COLO668 (cell line): Measurements from ENCODE around the gene STMN3.
"Not testable (repeated sequence)": the region's sequence is repeated elsewhere in the genome, so short reads cannot be mapped to it uniquely, and the experiment has no call there.

ENCODE experiments used
- DNase-seq: peaks from one replicate; lab custom pipeline; 2025; ENCODE audit not compliant: unreplicated experiment; lab: John Stamatoyannopoulos, UW

Gene STMN3

DNA sequence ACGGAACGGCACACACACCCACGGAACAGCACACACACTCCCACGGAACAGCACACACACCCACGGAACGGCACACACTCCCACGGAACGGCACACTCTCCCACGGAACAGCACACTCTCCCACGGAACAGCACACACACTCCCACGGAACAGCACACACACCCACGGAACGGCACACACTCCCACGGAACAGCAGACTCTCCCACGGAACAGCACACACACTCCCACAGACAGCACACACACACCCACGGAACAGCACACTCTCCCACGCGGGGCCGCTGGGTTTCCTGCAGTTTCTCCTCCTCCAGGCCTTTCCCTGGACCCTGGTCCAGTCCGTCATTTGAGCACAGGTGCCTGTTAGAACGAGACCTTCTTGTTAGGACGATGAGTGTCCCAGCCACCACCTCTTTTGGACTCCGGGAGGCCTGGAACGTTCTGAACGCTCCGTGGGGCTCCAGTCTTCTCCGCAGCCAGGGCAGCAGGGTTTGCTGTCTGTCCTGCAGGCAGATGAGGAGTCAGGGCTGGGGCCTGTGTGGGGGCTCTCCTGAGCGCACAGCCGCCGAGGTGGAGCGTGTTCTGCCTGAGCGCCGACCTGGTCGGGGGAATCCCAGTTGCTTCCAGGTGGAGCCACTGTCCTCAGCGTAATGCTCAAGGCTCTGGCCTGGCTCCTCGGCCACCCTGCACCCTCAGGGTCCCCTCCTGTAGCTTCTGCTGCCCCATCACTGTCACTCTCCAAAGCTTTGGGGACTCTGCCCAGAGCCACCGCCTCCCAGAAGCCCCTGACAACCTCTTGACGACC is 25.6 kb upstream of the STMN3 start:
- no peak for DNase-seq

DNA sequence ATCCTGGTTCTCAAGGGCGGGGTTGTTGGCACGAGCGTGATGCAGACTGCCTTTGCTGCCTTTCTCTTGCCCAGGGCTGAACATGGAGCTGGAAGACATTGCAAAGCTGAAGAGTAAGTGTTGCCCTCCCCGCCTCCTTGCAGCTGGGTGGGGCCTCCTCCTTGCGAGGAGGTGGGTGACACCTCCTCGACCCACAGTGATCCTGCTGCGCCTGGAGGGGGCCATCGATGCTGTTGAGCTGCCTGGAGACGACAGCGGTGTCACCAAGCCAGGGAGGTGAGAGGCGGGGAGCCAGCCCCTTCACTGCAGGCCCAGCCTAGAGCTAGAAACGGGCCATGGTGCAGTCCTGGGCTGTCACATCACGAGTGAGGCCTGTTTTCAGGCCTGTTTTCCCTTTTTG is 24.8 kb upstream of the STMN3 start:
- DNase-seq, result no peak

DNA sequence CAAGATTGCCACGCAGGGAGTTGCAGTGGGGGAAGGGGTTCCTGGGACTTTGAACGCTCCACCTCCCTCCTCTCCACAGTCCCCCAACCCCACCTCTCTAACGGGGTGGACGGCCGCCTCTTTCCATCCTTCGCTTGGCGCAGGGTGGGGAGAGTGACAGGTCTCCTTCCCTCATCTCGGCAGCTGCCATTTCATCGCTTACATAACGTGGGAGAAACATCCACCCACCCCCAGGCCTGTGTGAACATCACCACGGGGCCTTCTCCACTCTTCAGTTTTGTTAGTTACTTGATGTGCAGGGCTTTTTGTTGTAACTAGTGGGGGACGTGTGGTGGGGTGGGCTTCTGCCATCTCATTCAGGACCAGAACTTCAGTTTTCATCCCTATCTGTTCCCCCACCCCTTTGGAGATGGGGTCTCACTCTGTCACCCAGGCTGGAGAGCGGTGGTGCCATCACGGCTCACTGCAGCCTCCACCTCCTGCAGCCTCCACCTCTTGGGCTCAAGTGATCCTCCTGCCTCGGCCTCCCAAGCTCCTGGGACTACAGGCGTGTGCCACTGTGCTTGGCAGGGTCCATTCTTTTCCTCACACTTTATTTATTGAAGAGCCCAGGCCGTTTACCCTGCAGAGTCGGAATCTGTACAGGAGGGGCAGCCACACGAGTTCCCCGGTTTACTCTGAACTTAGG is 22.6 kb upstream of the STMN3 start:
- no peak for DNase-seq

DNA sequence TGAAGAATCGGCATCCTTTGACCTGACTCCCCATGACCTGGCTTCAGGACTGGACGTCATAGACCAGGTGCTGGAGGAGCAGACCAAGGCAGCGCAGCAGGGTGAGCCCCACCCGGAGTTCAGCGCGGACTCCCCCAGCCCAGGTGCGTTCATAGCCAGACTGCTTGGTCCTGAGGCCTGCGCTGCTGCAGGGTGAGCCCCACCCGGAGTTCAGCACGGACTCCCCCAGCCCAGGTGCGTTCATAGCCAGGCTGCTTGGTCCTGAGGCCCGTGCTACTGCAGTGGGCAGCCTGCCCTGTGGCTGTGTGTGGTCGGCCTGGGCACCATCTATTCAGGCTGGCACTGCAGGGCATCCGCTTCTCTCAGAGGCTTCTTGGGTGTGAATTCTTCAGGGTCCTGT is 20.7 kb upstream of the STMN3 start:
- no peak for DNase-seq

DNA sequence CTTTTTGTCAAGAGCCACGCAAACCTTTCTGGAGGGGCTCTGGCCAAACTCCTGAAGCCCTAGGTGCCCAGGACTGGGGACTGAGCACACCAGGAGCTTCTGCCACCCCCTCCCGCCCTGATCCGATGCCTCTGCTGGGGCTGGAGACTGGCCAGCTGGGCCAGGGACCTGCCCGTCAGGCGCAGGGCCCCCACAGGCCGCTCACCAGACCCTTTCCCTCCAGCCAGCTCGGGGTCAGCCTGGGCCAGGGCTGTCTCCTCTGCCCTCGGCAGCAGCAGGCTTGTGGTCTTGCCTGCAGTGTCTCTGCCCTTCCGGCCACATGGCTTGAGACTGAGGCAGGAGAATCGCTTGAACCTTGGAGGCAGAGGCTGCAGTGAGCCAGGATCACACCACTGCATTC is 19.4 kb upstream of the STMN3 start:
- no peak for DNase-seq

DNA sequence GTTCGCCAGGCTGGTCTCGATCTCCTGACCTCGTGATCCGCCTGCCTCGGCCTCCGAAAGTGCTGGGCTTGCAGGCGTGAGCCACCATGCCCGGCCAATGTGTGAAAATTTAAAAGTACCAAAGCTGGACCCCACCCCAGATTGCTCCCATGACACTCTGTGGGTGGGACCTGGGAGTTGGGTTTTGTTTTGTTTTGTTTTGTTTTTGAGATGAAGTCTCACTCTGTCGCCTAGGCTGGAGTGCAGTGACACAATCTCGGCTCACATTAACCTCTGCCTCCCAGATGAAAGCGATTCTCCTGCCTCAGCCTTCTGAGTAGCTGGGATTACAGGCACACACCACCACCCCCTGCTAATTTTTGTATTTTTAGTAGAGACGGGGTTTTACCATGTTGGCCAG is 18.5 kb upstream of the STMN3 start:
- not testable (repeated sequence) for DNase-seq

DNA sequence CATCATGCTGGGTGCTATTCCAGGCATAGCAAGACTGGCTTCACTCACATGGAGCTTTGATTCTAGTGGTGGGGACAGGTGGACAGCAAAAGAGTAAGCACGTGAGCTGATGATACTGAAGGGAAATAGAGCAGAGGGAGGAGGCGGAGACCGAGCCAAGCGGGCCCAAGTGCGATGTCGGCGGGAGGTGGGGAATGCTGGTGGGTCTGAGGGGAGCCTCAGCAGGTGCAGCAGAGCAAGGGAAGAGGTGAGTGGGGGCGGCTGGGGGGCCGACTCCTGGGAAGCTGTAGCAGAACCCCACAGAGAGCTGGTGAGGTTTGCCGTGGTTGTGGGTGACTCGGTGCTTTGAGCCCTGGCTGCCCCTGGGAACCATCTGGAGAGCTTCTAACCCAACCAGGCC is 15.1 kb upstream of the STMN3 start:
- no peak for DNase-seq

DNA sequence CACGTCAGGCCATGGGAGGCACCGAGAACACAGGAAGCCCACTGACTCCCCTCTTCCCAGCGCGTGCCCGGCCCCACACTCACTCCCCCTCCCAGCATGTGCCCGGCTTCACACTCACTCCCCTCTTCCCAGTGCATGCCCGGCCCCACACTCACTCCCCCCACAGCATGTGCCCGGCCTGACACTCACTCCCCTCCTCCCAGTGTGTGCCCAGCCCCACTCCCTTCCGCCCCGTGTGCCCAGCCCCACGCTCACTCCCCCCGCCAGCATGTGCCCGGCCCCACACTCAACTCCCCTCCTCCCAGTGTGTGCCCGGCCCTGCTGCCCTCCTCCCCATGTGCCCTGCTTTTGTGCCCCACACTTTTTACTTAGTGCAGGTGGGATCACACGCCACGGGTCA is 14.6 kb upstream of the STMN3 start:
- no peak for DNase-seq

DNA sequence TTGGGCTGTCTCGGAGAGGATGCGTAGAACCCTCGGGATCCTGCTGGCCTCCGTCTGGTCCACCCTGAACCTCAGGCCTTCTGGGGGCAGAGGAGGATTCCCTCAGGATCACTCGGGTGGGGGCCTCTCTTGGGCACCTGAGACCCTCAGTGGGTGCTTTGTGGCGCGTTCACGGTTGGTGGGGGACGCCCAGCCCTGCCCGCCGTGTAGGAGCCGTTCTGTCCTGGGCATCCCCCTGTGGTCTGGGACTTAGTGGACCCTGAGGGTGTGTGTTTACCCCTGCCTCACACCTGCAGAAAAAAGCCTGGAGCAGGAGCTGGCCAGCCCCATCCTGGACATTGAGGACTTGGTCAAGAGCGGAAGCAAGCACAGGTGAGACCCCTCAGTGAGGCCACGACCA is 12.5 kb upstream of the STMN3 start:
- DNase-seq, result no peak

DNA sequence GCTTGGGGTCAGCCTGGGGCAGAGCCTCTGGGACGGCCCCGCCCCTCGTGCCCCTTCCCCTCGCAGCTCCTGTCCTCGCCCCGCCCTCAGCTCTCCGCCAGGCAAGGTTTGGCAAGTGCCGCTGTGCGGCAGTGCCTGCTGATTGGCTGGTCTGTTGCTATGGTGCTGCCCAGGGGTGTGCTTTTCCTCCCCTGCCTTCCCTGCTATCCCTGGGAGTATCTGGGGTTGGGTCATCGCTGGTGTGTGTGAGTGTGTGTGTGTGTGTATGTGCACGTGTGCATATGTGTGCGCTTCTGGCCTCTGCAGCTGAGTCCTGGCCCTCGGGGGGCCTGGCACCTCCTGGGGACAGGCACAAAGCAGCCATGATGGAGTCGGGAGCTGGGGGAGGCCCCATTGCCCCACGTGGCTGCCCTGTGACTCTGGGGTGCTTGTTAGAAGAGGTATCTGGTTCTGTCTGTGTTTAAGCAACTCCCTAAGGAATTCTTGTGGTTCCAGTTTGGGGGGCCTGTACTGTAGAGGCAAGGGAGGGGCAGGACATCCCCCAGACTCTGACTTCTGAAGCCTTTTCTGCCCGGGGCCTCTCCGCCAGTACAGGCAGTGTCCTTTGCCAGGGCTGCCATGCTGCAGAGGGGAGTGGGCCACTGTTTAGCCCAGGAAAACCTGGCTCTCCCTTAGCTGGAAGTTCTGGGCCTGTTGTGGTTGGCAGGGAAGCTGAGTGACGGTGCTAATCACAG is 11.8 kb upstream of the STMN3 start:
- DNase-seq, result no peak

DNA sequence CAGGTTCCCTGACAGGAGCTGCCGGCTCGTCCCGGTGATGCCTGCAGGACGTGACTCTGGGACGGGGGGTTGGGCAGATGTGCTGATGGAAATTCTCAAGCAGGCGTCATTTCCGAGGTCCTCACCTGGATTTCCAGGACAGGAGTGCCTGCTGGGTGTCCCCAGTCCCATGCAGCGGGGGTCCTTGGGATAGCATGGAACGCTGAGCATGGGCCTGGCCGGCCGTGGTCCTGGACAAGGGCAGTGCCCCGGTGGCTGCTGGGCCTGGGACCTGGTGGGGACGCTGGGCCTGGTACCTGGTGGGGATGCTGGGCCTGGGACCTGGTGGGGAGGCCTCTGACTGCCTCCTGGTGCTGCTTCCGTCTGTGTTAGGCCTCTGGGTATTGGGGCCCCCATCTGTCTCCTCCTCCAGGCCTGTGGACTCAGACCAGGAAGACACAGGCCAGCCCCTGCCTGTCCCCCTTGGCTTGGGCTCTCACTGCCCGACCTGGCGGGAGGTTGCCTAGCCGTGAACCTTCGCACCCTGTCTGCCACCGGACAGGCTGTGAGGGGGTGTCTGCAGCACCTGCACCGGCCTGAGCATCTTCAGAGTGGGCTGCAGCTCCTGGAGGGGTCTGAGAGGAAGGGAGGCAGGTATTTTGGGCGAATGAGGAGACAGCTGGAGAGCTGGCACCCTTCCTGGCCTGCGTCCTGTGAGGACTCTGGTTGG is 11.1 kb upstream of the STMN3 start:
- no peak for DNase-seq

DNA sequence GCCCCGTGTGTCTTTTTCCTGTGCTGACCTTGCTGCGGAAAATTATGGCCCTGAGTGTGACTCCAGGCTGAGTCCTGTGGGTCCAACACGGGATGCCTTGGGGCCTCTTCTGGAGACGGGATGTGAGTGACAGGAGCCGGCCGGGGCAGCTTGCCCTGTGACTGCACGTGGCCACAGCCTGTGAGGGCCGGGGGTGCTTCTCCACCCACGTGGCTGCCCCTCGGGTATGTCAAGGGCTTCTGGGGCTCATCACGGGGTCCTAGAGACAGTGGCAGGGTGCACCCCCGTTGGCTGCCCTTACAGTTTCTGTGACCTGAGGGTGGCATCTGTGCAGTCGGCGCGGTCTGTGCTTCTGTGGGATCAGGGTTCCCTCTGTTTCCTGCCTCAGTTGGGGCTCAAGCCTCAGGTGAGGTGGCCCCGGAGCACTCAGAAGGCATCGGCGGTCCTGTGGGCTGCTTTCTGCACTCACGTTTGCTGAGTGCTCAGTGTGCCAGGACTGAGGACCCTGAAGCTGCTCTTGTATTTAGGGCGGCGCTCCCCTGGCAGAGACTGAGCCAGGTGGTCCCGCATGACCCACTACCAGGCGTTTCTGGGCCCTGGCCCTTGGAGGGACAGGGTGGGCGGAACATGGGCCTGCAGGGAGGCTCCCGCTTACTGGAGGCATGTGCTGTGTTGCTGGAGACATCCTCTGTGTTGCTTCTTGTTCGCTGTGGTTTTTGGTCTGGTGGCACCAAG is 10.3 kb upstream of the STMN3 start:
- DNase-seq, result no peak

DNA sequence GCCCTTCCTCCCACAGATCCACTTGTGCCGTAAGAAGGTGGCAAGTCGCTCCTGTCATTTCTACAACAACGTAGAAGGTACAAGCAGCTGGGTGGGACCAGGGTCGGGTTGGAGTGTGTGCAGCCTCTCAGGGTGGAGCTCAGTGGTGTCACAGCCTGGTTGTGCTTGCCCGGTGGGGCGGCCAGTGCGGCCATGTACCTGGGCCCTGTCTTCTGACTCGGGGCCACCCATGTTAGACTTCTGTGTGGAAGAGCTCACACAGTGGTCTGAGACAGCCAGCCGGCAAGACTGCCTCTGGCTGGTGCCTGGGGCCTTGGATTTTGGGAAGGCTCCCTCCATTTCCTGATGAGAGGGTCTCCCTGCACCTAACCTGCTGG is 9.6 kb upstream of the STMN3 start:
- no peak for DNase-seq

DNA sequence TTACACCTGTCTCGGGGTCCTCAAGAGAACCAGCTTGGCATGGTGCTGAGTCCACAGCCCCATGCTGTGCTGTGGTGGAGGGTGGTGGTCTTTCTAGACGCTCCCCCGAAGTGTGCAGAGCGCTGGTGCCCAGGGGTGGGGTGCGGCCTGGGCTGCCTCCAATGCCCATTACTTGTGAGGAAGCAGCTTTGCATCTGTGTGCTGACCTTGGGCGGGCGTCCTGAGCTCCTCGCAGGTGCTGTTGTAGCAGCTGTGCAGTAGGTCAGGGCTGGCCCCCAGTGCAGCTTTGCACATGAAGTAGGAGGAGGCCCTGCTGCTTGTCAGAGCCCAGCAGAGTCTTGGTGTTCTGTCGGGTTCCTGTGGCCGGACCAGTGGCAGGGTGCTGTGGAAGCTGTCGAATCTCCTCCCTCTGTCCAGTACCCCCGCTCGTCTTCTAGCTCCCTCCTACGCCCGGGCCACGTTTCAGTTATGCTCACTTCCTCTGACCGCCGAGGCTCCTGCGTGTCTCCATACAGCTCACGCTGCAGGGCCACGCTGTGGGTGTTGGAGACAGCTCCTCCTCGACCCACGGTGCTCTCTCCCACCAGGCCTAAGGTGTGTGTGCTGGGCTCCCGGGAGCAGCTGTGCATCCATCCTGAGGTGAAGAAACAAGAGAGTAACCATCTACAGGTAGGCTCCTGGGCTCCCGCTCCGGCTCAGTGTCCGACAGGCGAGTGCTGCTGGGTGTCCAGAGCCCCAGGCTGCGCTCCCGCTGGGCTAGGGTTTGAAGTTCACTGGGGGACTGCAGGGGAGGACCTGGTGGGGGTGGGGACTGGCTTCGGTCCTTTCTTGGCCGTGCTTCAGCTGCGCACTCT is 9.0 kb upstream of the STMN3 start:
- DNase-seq, result no peak

DNA sequence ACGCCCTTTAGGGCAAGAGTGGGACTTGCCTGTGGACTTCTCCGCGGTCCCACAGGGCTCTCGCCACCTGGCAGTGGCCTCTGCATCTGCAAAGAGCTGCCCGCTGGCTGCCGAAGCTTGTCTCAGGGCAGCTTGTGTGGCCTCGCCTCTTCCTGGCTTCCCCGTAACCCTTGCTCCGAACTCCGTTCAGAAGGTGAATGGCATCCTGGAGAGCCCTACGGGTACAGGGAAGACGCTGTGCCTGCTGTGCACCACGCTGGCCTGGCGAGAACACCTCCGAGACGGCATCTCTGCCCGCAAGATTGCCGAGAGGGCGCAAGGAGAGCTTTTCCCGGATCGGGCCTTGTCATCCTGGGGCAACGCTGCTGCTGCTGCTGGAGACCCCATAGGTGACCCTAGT is 7.9 kb upstream of the STMN3 start:
- no peak for DNase-seq

DNA sequence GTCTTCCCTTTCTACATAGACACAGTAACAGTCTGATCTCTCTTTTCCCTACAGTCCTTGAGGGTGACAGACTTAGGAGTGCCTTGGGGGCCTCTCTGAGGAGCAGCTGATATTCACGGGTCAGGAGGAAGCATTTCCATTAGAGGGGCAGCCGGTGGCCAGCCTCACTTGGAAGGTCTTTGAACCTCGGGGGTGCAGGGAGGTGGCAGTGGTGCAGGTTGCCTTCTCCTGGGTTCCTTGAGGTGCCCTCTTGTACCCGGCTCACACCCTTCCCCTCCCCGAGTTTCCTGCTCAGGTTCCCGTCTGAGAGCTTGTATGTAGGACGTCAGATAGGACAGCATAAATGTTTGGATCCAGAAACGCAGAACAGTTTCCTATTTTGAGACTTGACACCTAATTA is 7.4 kb upstream of the STMN3 start:
- no peak for DNase-seq

DNA sequence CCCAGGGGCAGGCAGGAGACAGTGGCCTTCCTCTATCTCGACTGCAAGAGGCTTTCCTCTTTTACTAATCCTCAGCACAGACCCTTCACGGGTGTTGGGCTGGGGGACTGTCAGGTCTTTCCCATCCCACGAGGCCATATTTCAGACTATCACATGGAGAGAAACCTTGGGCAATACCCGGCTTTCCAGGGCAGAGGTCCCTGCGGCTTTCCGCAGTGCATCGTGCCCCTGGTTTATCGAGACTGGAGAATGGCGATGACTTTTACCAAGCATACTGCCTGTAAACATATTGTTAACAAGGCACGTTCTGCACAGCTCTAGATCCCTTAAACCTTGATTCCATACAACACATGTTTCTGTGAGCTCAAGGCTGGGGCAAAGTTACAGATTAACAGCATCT is 7.0 kb upstream of the STMN3 start:
- DNase-seq, result not testable (repeated sequence)

DNA sequence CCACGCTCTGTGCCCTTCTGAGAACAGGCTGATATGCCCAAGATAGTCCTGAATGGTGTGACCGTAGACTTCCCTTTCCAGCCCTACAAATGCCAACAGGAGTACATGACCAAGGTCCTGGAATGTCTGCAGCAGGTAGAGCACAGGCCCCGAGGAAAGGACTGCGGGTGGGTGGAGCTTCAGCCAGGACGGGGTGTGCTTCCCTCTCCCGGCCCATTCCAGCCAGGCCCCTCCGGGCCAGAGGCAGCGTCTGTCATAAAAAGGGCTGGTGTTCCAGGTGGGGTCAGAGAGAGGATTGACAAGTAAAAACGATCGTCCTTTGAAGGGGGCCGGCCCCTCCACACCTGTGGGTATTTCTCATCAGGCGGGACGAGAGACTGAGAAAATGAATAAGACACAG is 6.1 kb upstream of the STMN3 start:
- no peak for DNase-seq

DNA sequence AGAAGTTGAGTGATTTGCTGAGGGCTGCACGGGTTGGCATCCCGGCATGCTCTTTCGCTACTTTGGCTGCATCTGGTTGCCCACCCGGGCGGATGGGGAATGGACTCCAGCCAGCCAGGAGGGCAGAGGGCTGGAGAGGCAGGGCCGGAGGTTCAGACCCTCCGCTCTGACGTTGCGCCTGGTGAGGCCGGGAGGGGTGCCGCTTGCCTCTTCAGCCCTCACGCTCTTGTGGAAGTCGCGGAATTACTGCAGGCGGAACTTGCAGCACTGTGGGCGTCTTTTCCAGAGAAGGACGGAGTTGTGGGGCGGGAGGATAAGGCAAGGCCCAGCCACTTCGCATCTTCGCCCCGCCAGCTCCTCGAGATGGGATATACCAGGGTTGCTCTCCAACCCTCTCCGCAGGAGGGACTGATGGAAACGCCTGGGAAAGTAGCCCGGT is 5.5 kb upstream of the STMN3 start:
- no peak for DNase-seq
